Measurements from ENCODE around the gene SNRPA1. TPM values are rescaled to one million over a fixed set of nuclear protein-coding genes. Genes with fewer than 3 reads are reported as not detected.

Gene SNRPA1
- total and polyA plus RNA-seq, 2 of the 13 experiments (the other 11 are each of a cell fraction or from before 2014, with no cell fraction given) = 41.2 to 108 TPM

DNA sequence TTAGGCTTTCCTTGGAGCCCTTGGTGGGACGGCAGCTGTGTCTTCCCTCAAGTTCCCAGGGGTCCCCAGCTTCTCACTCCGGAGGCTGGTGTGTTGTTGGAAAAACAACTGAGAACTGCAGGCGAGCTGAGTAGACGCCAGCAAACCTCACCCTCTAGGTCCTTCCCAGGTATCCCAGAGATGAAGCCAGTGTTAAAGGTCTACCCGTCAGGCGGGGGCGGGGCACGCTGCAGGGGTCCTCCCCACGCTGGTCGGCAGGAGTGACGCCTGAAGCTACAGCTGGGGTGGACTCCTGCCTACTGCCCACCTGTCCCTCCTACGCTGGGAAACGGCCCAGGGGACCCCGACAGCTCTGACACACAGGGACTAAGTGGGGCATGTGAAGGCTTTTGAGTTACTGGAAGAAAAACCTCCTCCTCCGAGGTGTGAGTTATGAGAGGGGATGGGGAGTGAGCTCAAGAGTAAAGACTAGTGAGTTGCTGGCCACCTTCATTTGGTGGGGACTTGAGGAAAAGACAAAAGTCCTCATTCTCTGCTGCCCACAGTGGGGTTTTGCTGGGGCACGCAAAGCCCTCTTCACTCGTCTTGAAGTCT, 32.2 kb upstream of the SNRPA1 start (continued):
- no peak for TF ChIP-seq ZNF407 (CRISPR knock-in tag; IDR thresholded peaks at IDR 0.05; ENCODE audit: not compliant biosample characterization)

- Histone ChIP-seq H3K4me1 (ENCODE audit: insufficient read depth, low read length) (peaks cover 26% of the 10 kb centered on the region), H3K4me3 (replicated peaks in 1 of 3; ENCODE audit: insufficient read depth in 1 of 3, low read depth in 2 of 3, low read length in 3 of 3) (no peak overlapping the region), H4K20me1 (ENCODE audit: insufficient read depth, low read length) (no peaks in the 10 kb centered on the region), H3K9me3 (ENCODE audit: low read length) (no peaks in the 10 kb centered on the region), H3K27me3 (ENCODE audit: control insufficient read depth in 1 of 2, insufficient read depth in 2 of 2, low read length in 2 of 2) (no peaks in the 10 kb centered on the region), H3K4me2 (ENCODE audit: low read depth, low read length) (no peak overlapping the region), H3K79me2 (ENCODE audit: insufficient read depth, low read length) (no peaks in the 10 kb centered on the region), H3K9ac (ENCODE audit: insufficient read depth, low read depth, low read length) (no peak overlapping the region), H2AFZ (ENCODE audit: low read length) (no peak overlapping the region), H3K36me3 (replicated peaks in 1 of 2; ENCODE audit: control insufficient read depth in 1 of 2, insufficient read depth in 2 of 2, low read length in 2 of 2) (peaks cover 28 to 77% of the 10 kb centered on the region in 2 experiments), H3K27ac (ENCODE audit: extremely low read length, insufficient read depth, low read length) (no peak overlapping the region)
- FAIRE-seq = no peak
- DNase-seq (ENCODE audit: low spot score) = no peak
- in situ Hi-C loops (cut with HindIII; ENCODE audit: extremely low pct_ligation_motif_present, low pct_unique_long_range_greater_than_20kb) (no loop called here), intact Hi-C loops (cut with micrococcal nuclease; ENCODE audit: unreplicated experiment) (no loop called here)
- WGBS (ENCODE audit: low lambda C conversion rate) = 95% methylated on average over 15 of the region's 21 CpGs
- BruUV-seq (replicated peaks) = no TSS peak
- no peak for TF ChIP-seq ZFP41 (CRISPR knock-in tag; IDR thresholded peaks at IDR 0.05; ENCODE audit: borderline replicate concordance)
- peak; percentile 68 for TF ChIP-seq AGO2 (optimal IDR thresholded peaks at IDR 0.05; ENCODE audit: low read depth, low read length)
- no peak for TF ChIP-seq SMARCC2 (IDR thresholded peaks at IDR 0.05)
- TF ChIP-seq ZNF879 (CRISPR knock-in tag; IDR thresholded peaks at IDR 0.05) = no peak
- no peak for TF ChIP-seq ZNF75D (CRISPR knock-in tag; IDR thresholded peaks at IDR 0.05; ENCODE audit: borderline replicate concordance)
- TF ChIP-seq ZNF180 (CRISPR knock-in tag; IDR thresholded peaks at IDR 0.05; ENCODE audit: borderline replicate concordance, low read depth) = no peak
- ChIA-PET POLR2A (no interaction called here), CTCF (ENCODE audit: low intra/inter-chr PET ratio, low total read pairs) (no interaction called here)
- no peak for ATAC-seq
Measured at GRCh38 chr15:101326462-101327146, 31.6 kb upstream of the SNRPA1 start.

All from HepG2 (cell line).